HL-60 (cell line): ENCODE data around the gene CSNK1A1L.

Experiments used
- CTCF ChIP-seq: IDR thresholded peaks from one replicate; pipeline ENCODE4 v1.5.1; 2011; ENCODE audit warnings: low read length, control low read depth, inconsistent platforms; ENCODE audit not compliant: insufficient read depth
- GABPA ChIP-seq: IDR thresholded peaks from 2 replicates; pipeline ENCODE4 v1.6.1; 2012; ENCODE audit warnings: low read depth
- POLR2AphosphoS5 ChIP-seq: IDR thresholded peaks from 2 replicates; pipeline ENCODE4 v1.6.1; 2012; ENCODE audit warnings: low read depth
- TF ChIP-seq, protein P1 (sequence below): IDR thresholded peaks from 2 replicates; pipeline ENCODE4 v1.6.1; 2012; ENCODE audit warnings: low read depth; ENCODE audit not compliant: insufficient replicate concordance

DNA sequence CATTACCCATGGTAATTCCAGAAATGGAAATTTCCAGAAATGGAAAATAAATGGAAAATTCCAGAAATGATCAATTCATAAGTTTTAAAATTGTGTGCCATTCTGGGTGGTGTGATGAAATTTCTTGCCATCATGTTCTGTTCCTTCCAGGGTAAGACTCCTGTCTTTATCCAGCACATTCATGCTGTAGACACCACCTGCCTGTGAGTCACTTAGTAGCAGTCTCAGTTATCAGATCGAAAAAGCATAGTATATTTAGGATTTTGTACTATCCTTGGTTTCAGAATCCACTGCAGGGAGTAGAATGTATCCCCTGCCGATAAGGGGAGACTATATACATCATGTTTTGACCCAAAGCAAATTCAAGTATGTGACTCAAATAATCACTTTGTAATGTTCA lies 26.7 kb upstream of the CSNK1A1L start:
- no peak for TF ChIP-seq CTCF
- no peak for TF ChIP-seq POLR2AphosphoS5
- TF ChIP-seq, protein P1, sequence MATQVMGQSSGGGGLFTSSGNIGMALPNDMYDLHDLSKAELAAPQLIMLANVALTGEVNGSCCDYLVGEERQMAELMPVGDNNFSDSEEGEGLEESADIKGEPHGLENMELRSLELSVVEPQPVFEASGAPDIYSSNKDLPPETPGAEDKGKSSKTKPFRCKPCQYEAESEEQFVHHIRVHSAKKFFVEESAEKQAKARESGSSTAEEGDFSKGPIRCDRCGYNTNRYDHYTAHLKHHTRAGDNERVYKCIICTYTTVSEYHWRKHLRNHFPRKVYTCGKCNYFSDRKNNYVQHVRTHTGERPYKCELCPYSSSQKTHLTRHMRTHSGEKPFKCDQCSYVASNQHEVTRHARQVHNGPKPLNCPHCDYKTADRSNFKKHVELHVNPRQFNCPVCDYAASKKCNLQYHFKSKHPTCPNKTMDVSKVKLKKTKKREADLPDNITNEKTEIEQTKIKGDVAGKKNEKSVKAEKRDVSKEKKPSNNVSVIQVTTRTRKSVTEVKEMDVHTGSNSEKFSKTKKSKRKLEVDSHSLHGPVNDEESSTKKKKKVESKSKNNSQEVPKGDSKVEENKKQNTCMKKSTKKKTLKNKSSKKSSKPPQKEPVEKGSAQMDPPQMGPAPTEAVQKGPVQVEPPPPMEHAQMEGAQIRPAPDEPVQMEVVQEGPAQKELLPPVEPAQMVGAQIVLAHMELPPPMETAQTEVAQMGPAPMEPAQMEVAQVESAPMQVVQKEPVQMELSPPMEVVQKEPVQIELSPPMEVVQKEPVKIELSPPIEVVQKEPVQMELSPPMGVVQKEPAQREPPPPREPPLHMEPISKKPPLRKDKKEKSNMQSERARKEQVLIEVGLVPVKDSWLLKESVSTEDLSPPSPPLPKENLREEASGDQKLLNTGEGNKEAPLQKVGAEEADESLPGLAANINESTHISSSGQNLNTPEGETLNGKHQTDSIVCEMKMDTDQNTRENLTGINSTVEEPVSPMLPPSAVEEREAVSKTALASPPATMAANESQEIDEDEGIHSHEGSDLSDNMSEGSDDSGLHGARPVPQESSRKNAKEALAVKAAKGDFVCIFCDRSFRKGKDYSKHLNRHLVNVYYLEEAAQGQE, result no peak
- no peak for TF ChIP-seq GABPA
